Naive B cell (primary cell): Measurements from ENCODE around the gene TBCB. TPM values are rescaled to one million over a fixed set of nuclear protein-coding genes. Genes with fewer than 3 reads are reported as not detected.
"Not testable (repeated sequence)": the region's sequence is repeated elsewhere in the genome, so short reads cannot be mapped to it uniquely, and the experiment has no call there.

Experiments used
- ATAC-seq, 2 donors: fragments of 150-1000 bp; cut with Tn5 transposase; 2 replicates each; pipeline ENCODE4 v1.10.0; 2021; ENCODE audit warnings: low read depth in 2 of 2, mild to moderate bottlenecking in 2 of 2, moderate library complexity in 2 of 2
- DNase-seq: peaks from one replicate; pipeline ENCODE4 v3.0.0; 2022
- H3K27ac Mint-ChIP-seq, 6 donors: one replicate each; pipeline ENCODE4 v1.8.0; 2020 to 2022; ENCODE audit warnings: mild to moderate bottlenecking in 6 of 6, mixed read lengths in 6 of 6, moderate library complexity in 5 of 6, inconsistent platforms in 2 of 6
- H3K27me3 Mint-ChIP-seq, 3 donors: one replicate each; pipeline ENCODE4 v1.8.0; 2021 to 2022; ENCODE audit warnings: mixed read lengths in 3 of 3, mild to moderate bottlenecking in 1 of 3
- H3K36me3 Mint-ChIP-seq, 2 donors: one replicate each; pipeline ENCODE4 v1.8.0; 2020 to 2022; ENCODE audit warnings: mixed read lengths in 2 of 2, inconsistent platforms in 1 of 2, mild to moderate bottlenecking in 1 of 2
- H3K4me1 Mint-ChIP-seq, 3 donors: one replicate each; pipeline ENCODE4 v1.8.0; 2020 to 2022; ENCODE audit warnings: mixed read lengths in 3 of 3, inconsistent platforms in 1 of 3, mild to moderate bottlenecking in 1 of 3, moderate library complexity in 1 of 3
- H3K4me3 Mint-ChIP-seq, 8 donors: one replicate each; pipeline ENCODE4 v1.8.0; 2020 to 2022; ENCODE audit warnings: mild to moderate bottlenecking in 8 of 8, mixed read lengths in 8 of 8, moderate library complexity in 8 of 8, inconsistent platforms in 2 of 8
- H3K9me3 Mint-ChIP-seq, 7 donors: one replicate each; pipeline ENCODE4 v1.8.0; 2020 to 2022; ENCODE audit warnings: mixed read lengths in 7 of 7, mild to moderate bottlenecking in 5 of 7, inconsistent platforms in 2 of 7, moderate library complexity in 1 of 7
- polyA plus RNA-seq, 6 donors: library from polyadenylated mRNA; unstranded; fragments of 300-500 nt; fragmentation: Illumina TruSeq; gene quantifications; one replicate each; pipeline ENCODE4 v1.2.3, GENCODE V29; 2021; ENCODE audit warnings: low read depth in 6 of 6

TBCB gene
- 100 to 1,000 TPM; 142 to 230 (median 163) TPM for polyA plus RNA-seq

GRCh38 chr19:36115453-36116343 lies at the start of gene TBCB:
Gene TBCB, plus strand, starts transcription at chr19:36115468. Its CDS starts 93 bp downstream, at chr19:36115561.
- DNase-seq (no peak), ATAC-seq (peak; percentile 48 to 51)
- no peaks in the 10 kb centered on the region for H3K27me3 Mint-ChIP-seq
- peaks cover 42 to 68% (median 54%) of the 10 kb centered on the region in 3 donors for H3K4me1 Mint-ChIP-seq
- H3K36me3 Mint-ChIP-seq = peaks cover 5 to 26% of the 10 kb centered on the region in 2 donors
- H3K4me3 Mint-ChIP-seq = peak within 1 kb of the TSS; percentile 81 to 99 (median 96)
- H3K9me3 Mint-ChIP-seq = no peaks in the 10 kb centered on the region
- peak within 1 kb of the TSS; percentile 98 to 100 (median 98) for H3K27ac Mint-ChIP-seq

- H3K27me3 Mint-ChIP-seq = no peaks in the 10 kb centered on the region
- ATAC-seq (no peak), DNase-seq (no peak)
- no peak overlapping the region for H3K27ac Mint-ChIP-seq
- H3K36me3 Mint-ChIP-seq = no peaks in the 10 kb centered on the region
- peaks cover 0 to 2% (median 0%) of the 10 kb centered on the region in 7 donors for H3K9me3 Mint-ChIP-seq
- H3K4me1 Mint-ChIP-seq = no peaks in the 10 kb centered on the region
- no peak overlapping the region for H3K4me3 Mint-ChIP-seq
Measured at GRCh38 chr19:36067681-36068080, 47.6 kb upstream of the TBCB start.

GRCh38 chr19:36068810-36069499 lies 46.3 kb upstream of the TBCB start:
- not testable (repeated sequence) for ATAC-seq, H3K4me3 Mint-ChIP-seq, H3K36me3 Mint-ChIP-seq

GRCh38 chr19:36072081-36072480 lies 43.2 kb upstream of the TBCB start:
- ATAC-seq (no peak), DNase-seq (no peak)
- Mint-ChIP-seq H3K36me3 (no peaks in the 10 kb centered on the region), H3K27ac (no peak overlapping the region), H3K4me3 (no peak overlapping the region), H3K27me3 (no peaks in the 10 kb centered on the region), H3K9me3 (peaks cover 0 to 2% (median 0%) of the 10 kb centered on the region in 7 donors), H3K4me1 (no peaks in the 10 kb centered on the region)

More at GRCh38 chr19:36068810-36069499, 46.3 kb upstream of the TBCB start:
- not testable (repeated sequence) for H3K4me1 Mint-ChIP-seq, H3K9me3 Mint-ChIP-seq, H3K27ac Mint-ChIP-seq, DNase-seq, H3K27me3 Mint-ChIP-seq

GRCh38 chr19:36073121-36073876 lies 42.0 kb upstream of the TBCB start:
- ATAC-seq (no peak), DNase-seq (no peak)
- no peaks in the 10 kb centered on the region for H3K27me3 Mint-ChIP-seq
- peaks cover 0 to 2% (median 0%) of the 10 kb centered on the region in 7 donors for H3K9me3 Mint-ChIP-seq
- H3K4me1 Mint-ChIP-seq = no peaks in the 10 kb centered on the region
- H3K36me3 Mint-ChIP-seq = no peaks in the 10 kb centered on the region
- H3K27ac Mint-ChIP-seq = peak overlapping the region in 2 of 6 donors; percentile 16 to 67
- H3K4me3 Mint-ChIP-seq = no peak overlapping the region

GRCh38 chr19:36079389-36079945 lies 35.8 kb upstream of the TBCB start:
- H3K36me3 Mint-ChIP-seq = no peaks in the 10 kb centered on the region
- no peaks in the 10 kb centered on the region for H3K4me1 Mint-ChIP-seq
- H3K4me3 Mint-ChIP-seq = no peak overlapping the region
- peak overlapping the region in 2 of 6 donors; percentile 18 to 23 for H3K27ac Mint-ChIP-seq
- H3K27me3 Mint-ChIP-seq = no peaks in the 10 kb centered on the region
- no peak for DNase-seq
- H3K9me3 Mint-ChIP-seq = no peaks in the 10 kb centered on the region
- ATAC-seq = no peak

- no peaks in the 10 kb centered on the region for H3K27me3 Mint-ChIP-seq
- no peak overlapping the region for H3K27ac Mint-ChIP-seq
- H3K4me1 Mint-ChIP-seq = no peaks in the 10 kb centered on the region
- H3K36me3 Mint-ChIP-seq = no peaks in the 10 kb centered on the region
- no peaks in the 10 kb centered on the region for H3K9me3 Mint-ChIP-seq
- ATAC-seq (no peak), DNase-seq (no peak)
- no peak overlapping the region for H3K4me3 Mint-ChIP-seq
Measured at GRCh38 chr19:36081385-36081784, 33.9 kb upstream of the TBCB start.

- Mint-ChIP-seq H3K9me3 (no peaks in the 10 kb centered on the region), H3K27me3 (no peaks in the 10 kb centered on the region), H3K36me3 (no peaks in the 10 kb centered on the region), H3K4me3 (no peak overlapping the region), H3K4me1 (no peaks in the 10 kb centered on the region), H3K27ac (peak overlapping the region in 2 of 6 donors; percentile 5 to 79)
- DNase-seq (no peak), ATAC-seq (no peak)
Measured at GRCh38 chr19:36081894-36082293, 33.4 kb upstream of the TBCB start.

- no peaks in the 10 kb centered on the region for H3K36me3 Mint-ChIP-seq
- H3K27ac Mint-ChIP-seq = no peak overlapping the region
- no peak for ATAC-seq
- H3K9me3 Mint-ChIP-seq = no peaks in the 10 kb centered on the region
- H3K4me3 Mint-ChIP-seq = no peak overlapping the region
- no peak for DNase-seq
- no peaks in the 10 kb centered on the region for H3K4me1 Mint-ChIP-seq
- no peaks in the 10 kb centered on the region for H3K27me3 Mint-ChIP-seq
Measured at GRCh38 chr19:36082916-36083315, 32.4 kb upstream of the TBCB start.

- peak overlapping the region in 1 of 8 donors; percentile 59 for H3K4me3 Mint-ChIP-seq
- H3K36me3 Mint-ChIP-seq = no peaks in the 10 kb centered on the region
- H3K4me1 Mint-ChIP-seq = no peaks in the 10 kb centered on the region
- no peaks in the 10 kb centered on the region for H3K9me3 Mint-ChIP-seq
- ATAC-seq = no peak
- H3K27ac Mint-ChIP-seq = no peak overlapping the region
- DNase-seq = no peak
- H3K27me3 Mint-ChIP-seq = no peaks in the 10 kb centered on the region
Measured at GRCh38 chr19:36084231-36085009, 30.8 kb upstream of the TBCB start.

- no peaks in the 10 kb centered on the region for H3K9me3 Mint-ChIP-seq
- ATAC-seq (no peak), DNase-seq (no peak)
- no peak overlapping the region for H3K27ac Mint-ChIP-seq
- no peak overlapping the region for H3K4me3 Mint-ChIP-seq
- H3K36me3 Mint-ChIP-seq = no peaks in the 10 kb centered on the region
- H3K4me1 Mint-ChIP-seq = no peaks in the 10 kb centered on the region
- H3K27me3 Mint-ChIP-seq = no peaks in the 10 kb centered on the region
Measured at GRCh38 chr19:36086326-36086725, 28.9 kb upstream of the TBCB start.

- DNase-seq (no peak), ATAC-seq (no peak)
- Mint-ChIP-seq H3K27me3 (no peaks in the 10 kb centered on the region), H3K27ac (peak overlapping the region in 1 of 6 donors; percentile 58), H3K4me1 (no peaks in the 10 kb centered on the region), H3K4me3 (no peak overlapping the region), H3K36me3 (no peaks in the 10 kb centered on the region), H3K9me3 (no peaks in the 10 kb centered on the region)
Measured at GRCh38 chr19:36089847-36090246, 25.4 kb upstream of the TBCB start.
